HepG2 (cell line): ENCODE data around the gene ALX3. TPM values are rescaled to one million over a fixed set of nuclear protein-coding genes. Genes with fewer than 3 reads are reported as not detected.

Experiments used
- ATAC-seq: fragments of 200-7000 bp; cut with Tn5 transposase; 3 replicates; pipeline ENCODE4 v1.9.1; 2020; ENCODE audit warnings: mild to moderate bottlenecking, moderate library complexity
- BruUV-seq: library from RNA; stranded (reverse); fragments of 400-500 nt; replicated peaks from 2 replicates; lab custom pipeline; 2021; lab: Mats Ljungman, UMichigan
- CTCF ChIA-PET: fragments of 300-600 bp; formaldehyde crosslinking; extraction: SDS; loops from one replicate; lab custom pipeline; 2021; ENCODE audit warnings: low total read pairs, inconsistent platforms, low intra/inter-chr PET ratio; lab: Yijun Ruan, JAX
- POLR2A ChIA-PET: fragments of 350-600 bp; sonication (Branson Sonifier 250); formaldehyde crosslinking; loops from one replicate; lab custom pipeline; 2020; ENCODE audit warnings: antibody characterized with exemption, inconsistent platforms; lab: Yijun Ruan, JAX
- DNase-seq: peaks from one replicate; pipeline ENCODE4 v3.0.0-alpha.2; 2015; ENCODE audit warnings: low spot score
- FAIRE-seq: peaks from 3 replicates; lab custom pipeline; 2011; peaks lifted over from hg19 to GRCh38; lab: Jason Lieb, UNC
- H2AFZ ChIP-seq: one replicate; pipeline ENCODE4 v1.6.1; 2011; ENCODE audit warnings: low read length, inconsistent platforms
- H3K27ac ChIP-seq: fragments of 300-600 bp; 3 replicates; pipeline ENCODE4 v1.8.0; 2011; ENCODE audit warnings: mixed run types, mild to moderate bottlenecking, mixed read lengths, low read length, inconsistent platforms; ENCODE audit not compliant: insufficient read depth; ENCODE audit errors: extremely low read length
- H3K27me3 ChIP-seq, 2 experiments: fragments of 200-600 bp in 1 of 2; 2 replicates in 1 of 2; 3 replicates in 1 of 2; pipeline versions ENCODE4 v1.6.0 to v1.8.0; 2011; ENCODE audit warnings: low read length in 2 of 2, mild to moderate bottlenecking in 2 of 2, moderate library complexity in 2 of 2, inconsistent platforms in 1 of 2; ENCODE audit not compliant: insufficient read depth in 2 of 2, control insufficient read depth in 1 of 2
- H3K36me3 ChIP-seq, 2 experiments: fragments of 200-600 bp in 1 of 2; replicated peaks in 1 of 2; 2 replicates in 1 of 2; 3 replicates in 1 of 2; pipeline versions ENCODE4 v1.5.1 to v1.8.0; 2011; ENCODE audit warnings: low read length in 2 of 2, inconsistent platforms in 1 of 2; ENCODE audit not compliant: insufficient read depth in 2 of 2, control insufficient read depth in 1 of 2
- H3K4me1 ChIP-seq: 2 replicates; pipeline ENCODE4 v1.5.1; 2012; ENCODE audit warnings: low read length, inconsistent platforms; ENCODE audit not compliant: insufficient read depth
- H3K4me2 ChIP-seq: 2 replicates; pipeline ENCODE4 v1.6.0; 2011; ENCODE audit warnings: low read depth, low read length, inconsistent platforms
- H3K4me3 ChIP-seq, 3 experiments: fragments of 200-600 bp in 1 of 3; sonication (generic), shearing (Covaris generic) in 1 of 3; replicated peaks in 1 of 3; 2 replicates each; pipeline ENCODE4 v1.5.1; 2011 to 2016; ENCODE audit warnings: low read length in 3 of 3, inconsistent platforms in 2 of 3, low read depth in 2 of 3, mild to moderate bottlenecking in 2 of 3, control low read depth in 1 of 3, mixed read lengths in 1 of 3; ENCODE audit not compliant: insufficient read depth in 1 of 3
- H3K79me2 ChIP-seq: one replicate; pipeline ENCODE4 v1.6.1; 2011; ENCODE audit warnings: low read length, inconsistent platforms; ENCODE audit not compliant: insufficient read depth
- H3K9ac ChIP-seq: 2 replicates; pipeline ENCODE4 v1.6.0; 2011; ENCODE audit warnings: mild to moderate bottlenecking, low read depth, low read length, inconsistent platforms; ENCODE audit not compliant: insufficient read depth
- H3K9me3 ChIP-seq: 2 replicates; pipeline ENCODE4 v1.5.1; 2012; ENCODE audit warnings: mild to moderate bottlenecking, low read length
- H4K20me1 ChIP-seq: 2 replicates; pipeline ENCODE4 v1.6.0; 2011; ENCODE audit warnings: inconsistent platforms, mild to moderate bottlenecking, low read length, moderate library complexity; ENCODE audit not compliant: insufficient read depth
- MLLT10 ChIP-seq: sonication (generic); formaldehyde crosslinking; IDR thresholded peaks from 2 replicates; pipeline ENCODE4 v1.4.0; 2020; ENCODE audit warnings: missing genetic modification reagents
- SOX13 ChIP-seq, 3 experiments: fragments of 450-650 bp in 1 of 3; sonication (generic) in 1 of 3; formaldehyde crosslinking in 1 of 3; IDR thresholded peaks in 2 of 3; conservative IDR thresholded peaks in 1 of 3; 2 replicates each; pipeline versions ENCODE4 v1.5.0 to v1.6.1; 2016 to 2020; ENCODE audit warnings: antibody characterized with exemption in 1 of 3, mild to moderate bottlenecking in 1 of 3, missing compliant biosample characterization in 1 of 3, missing genetic modification reagents in 1 of 3, moderate library complexity in 1 of 3
- ZNF256 ChIP-seq: sonication (generic); formaldehyde crosslinking; conservative IDR thresholded peaks from 2 replicates; pipeline ENCODE4 v1.4.0; 2020; ENCODE audit warnings: missing genetic modification reagents
- ZNF891 ChIP-seq: sonication (generic); formaldehyde crosslinking; IDR thresholded peaks from 2 replicates; pipeline ENCODE4 v1.5.0; 2020; ENCODE audit warnings: mild to moderate bottlenecking, missing genetic modification reagents
- WGBS: methylation state at CpG from one replicate; pipeline ENCODE4 v1.1.6; 2017; ENCODE audit warnings: low lambda C conversion rate; 5-methylcytosine and 5-hydroxymethylcytosine counted together
- in situ Hi-C: cut with HindIII; loops from 2 replicates; pipeline ENCODE4 v1.10.0; 2017; ENCODE audit warnings: low pct_unique_long_range_greater_than_20kb; ENCODE audit not compliant: extremely low pct_ligation_motif_present
- intact Hi-C: fragments of 100-400 bp; cut with micrococcal nuclease; formaldehyde crosslinking; loops from one replicate; pipeline ENCODE4 v1.10.0; 2022; ENCODE audit not compliant: unreplicated experiment
- polyA plus RNA-seq, 8 experiments: library from polyadenylated mRNA; depleted of rRNA in 3 of 8; stranded (reverse) in 7 of 8; unstranded in 1 of 8; fragments of >200 nt; fragmentation: Illumina TruSeq in 4 of 8; extraction: Trizol in 4 of 8; gene quantifications; 2 replicates each; pipeline versions ENCODE4 v1.2.1 to v1.2.3, GENCODE V29; 2011 to 2016; ENCODE audit warnings: low read depth in 4 of 8, missing spikeins in 1 of 8, mixed read lengths in 1 of 8; ENCODE audit not compliant: insufficient read depth in 1 of 8
- total RNA-seq, 5 experiments: library from RNA; depleted of rRNA; stranded (reverse); fragments of >200 nt; fragmentation: Illumina TruSeq; extraction: Trizol; gene quantifications; 2 replicates each; pipeline ENCODE4 v1.2.3, GENCODE V29; 2016; ENCODE audit warnings: low read depth in 1 of 5
- TF ChIP-seq, protein P1 (sequence below): sonication (generic); formaldehyde crosslinking; IDR thresholded peaks from 2 replicates; pipeline ENCODE4 v1.5.1; 2020; ENCODE audit warnings: missing genetic modification reagents, mild to moderate bottlenecking, borderline replicate concordance
- TF ChIP-seq, protein P2 (sequence below): sonication (generic); formaldehyde crosslinking; IDR thresholded peaks from 2 replicates; pipeline ENCODE4 v1.8.1; 2022; ENCODE audit warnings: low read depth, mild to moderate bottlenecking, missing genetic modification reagents

The ALX3 gene
- total and polyA plus RNA-seq, 2 of the 13 experiments (the other 11 are each of a cell fraction or from before 2014, with no cell fraction given), result not detected

DNA sequence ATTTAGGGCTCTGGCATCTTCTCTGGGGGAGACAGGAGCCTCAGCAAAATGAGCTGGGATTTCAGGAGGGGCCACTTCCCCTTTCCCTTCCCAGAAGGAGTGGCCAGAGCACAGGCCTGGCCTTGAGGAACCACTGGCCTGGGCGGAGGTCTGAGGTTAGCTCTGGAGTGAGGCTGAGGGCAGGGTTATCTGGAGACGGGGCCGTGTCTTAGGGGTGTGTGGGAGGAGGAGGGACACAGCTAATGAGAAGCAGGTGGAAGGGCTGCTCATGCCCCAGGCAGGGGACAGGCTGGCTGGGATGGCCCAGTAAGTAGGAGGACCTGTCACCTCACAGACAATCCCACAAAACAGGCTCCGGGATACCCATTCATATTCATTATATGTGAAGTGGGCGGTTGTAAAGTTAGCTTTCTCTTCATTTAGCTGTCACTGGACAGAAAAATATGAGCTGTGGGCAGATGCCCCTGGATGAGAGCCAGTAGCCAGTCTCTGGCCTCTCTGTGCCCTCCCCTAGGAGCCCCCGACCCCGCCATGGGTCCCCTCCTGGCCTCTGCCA lies 12.4 kb downstream of the ALX3 start:
- TF ChIP-seq, protein P1, sequence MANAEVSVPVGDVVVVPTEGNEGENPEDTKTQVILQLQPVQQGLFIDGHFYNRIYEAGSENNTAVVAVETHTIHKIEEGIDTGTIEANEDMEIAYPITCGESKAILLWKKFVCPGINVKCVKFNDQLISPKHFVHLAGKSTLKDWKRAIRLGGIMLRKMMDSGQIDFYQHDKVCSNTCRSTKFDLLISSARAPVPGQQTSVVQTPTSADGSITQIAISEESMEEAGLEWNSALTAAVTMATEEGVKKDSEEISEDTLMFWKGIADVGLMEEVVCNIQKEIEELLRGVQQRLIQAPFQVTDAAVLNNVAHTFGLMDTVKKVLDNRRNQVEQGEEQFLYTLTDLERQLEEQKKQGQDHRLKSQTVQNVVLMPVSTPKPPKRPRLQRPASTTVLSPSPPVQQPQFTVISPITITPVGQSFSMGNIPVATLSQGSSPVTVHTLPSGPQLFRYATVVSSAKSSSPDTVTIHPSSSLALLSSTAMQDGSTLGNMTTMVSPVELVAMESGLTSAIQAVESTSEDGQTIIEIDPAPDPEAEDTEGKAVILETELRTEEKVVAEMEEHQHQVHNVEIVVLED (CRISPR knock-in tag), result no peak
- TF ChIP-seq ZNF256 (CRISPR knock-in tag) (no peak), SOX13 (IDR thresholded peaks at IDR 0.05) (no peak), SOX13 (CRISPR knock-in tag; conservative IDR thresholded peaks at IDR 0.05 in 1 of 2, IDR thresholded peaks at IDR 0.05 in 1 of 2) (no peak), ZNF891 (no peak), MLLT10 (CRISPR knock-in tag) (no peak)
- TF ChIP-seq, protein P2, sequence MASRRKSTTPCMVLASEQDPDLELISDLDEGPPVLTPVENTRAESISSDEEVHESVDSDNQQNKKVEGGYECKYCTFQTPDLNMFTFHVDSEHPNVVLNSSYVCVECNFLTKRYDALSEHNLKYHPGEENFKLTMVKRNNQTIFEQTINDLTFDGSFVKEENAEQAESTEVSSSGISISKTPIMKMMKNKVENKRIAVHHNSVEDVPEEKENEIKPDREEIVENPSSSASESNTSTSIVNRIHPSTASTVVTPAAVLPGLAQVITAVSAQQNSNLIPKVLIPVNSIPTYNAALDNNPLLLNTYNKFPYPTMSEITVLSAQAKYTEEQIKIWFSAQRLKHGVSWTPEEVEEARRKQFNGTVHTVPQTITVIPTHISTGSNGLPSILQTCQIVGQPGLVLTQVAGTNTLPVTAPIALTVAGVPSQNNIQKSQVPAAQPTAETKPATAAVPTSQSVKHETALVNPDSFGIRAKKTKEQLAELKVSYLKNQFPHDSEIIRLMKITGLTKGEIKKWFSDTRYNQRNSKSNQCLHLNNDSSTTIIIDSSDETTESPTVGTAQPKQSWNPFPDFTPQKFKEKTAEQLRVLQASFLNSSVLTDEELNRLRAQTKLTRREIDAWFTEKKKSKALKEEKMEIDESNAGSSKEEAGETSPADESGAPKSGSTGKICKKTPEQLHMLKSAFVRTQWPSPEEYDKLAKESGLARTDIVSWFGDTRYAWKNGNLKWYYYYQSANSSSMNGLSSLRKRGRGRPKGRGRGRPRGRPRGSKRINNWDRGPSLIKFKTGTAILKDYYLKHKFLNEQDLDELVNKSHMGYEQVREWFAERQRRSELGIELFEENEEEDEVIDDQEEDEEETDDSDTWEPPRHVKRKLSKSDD (CRISPR knock-in tag), result no peak
- TF ChIP-seq, all 625 proteins: peak for 0
- Histone ChIP-seq H3K79me2 (no peaks in the 10 kb centered on the region), H4K20me1 (0 out of 2 replicates have a peak, but pooled peaks cover 3% of the 10 kb centered on the region), H3K36me3 (peaks cover 22 to 50% of the 10 kb centered on the region in 2 experiments), H3K9me3 (no peaks in the 10 kb centered on the region), H3K9ac (no peak overlapping the region), H3K4me2 (no peak overlapping the region), H3K4me1 (peaks cover 17% of the 10 kb centered on the region), H2AFZ (no peak overlapping the region), H3K27me3 (no peaks in the 10 kb centered on the region), H3K27ac (no peak overlapping the region), H3K4me3 (no peak overlapping the region)
- no TSS peak for BruUV-seq
- ATAC-seq (no peak), DNase-seq (no peak), FAIRE-seq (no peak)
- ChIA-PET CTCF (no interaction called here), POLR2A (no interaction called here)
- WGBS, result 98% methylated on average over 7 of the region's 7 CpGs
- in situ Hi-C loops (no loop called here), intact Hi-C loops (no loop called here)
